Non-pigmented ciliary epithelial cell (primary cell): ENCODE data around the gene LRRIQ3.

Experiments used
- DNase-seq: peaks from one replicate; pipeline ENCODE4 v3.0.0-alpha.2; 2010; ENCODE audit warnings: low read depth

Gene LRRIQ3

DNA sequence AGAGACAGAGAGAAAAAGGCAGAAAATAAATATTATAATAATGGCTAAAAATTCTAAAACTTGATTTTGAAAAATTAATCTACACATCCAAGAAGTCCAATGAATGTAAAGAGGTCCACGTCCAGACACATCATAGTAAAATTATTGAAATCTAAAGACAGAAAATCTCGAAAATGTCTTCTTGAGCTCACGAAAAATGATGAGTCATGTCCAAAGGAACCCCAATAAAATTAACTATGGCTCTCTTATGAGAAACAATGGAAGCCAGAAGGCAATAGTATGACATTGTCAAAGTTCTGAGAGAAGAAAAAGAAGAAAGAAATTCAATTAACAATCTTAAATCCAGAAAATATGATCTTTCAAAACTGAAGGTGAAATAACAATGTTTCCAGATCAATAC is 84.6 kb downstream of the LRRIQ3 start:
- no peak for DNase-seq

DNA sequence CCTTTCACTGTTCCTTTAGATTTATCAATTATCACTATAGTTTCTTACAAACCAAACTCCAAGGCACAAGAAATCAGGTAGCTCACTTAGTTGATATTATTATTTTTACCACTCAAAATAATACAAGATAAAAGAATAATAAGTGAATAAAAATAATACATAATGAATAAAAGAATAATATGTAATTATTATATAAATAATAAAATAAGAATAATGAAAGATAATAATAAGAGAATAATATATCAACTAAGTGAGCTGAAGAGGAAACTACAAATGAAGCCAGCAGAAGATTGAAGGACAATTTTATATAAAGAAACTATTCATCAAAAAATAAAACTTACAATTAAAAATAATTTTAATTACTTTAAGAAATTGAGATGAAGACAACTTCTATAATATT is 90.6 kb downstream of the LRRIQ3 start:
- DNase-seq = no peak

DNA sequence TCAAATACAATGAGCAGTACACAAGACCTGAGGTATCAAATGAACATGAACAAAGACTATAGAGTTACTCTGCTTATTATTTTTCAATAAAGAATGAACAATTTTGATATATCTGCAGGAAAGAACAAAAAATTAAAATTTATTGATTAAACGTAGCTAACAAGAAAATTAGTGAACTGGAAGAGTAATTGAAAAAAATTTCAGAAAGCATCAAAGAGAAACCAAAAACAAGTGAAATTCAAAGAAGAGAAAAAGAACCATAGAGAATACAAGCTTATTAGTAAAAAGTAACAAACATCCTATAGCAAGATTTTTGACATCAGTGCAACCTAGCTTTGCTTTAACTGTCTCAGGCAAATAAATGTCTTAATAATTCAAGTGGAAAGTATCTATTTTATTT is 106.6 kb downstream of the LRRIQ3 start:
- DNase-seq = no peak

DNA sequence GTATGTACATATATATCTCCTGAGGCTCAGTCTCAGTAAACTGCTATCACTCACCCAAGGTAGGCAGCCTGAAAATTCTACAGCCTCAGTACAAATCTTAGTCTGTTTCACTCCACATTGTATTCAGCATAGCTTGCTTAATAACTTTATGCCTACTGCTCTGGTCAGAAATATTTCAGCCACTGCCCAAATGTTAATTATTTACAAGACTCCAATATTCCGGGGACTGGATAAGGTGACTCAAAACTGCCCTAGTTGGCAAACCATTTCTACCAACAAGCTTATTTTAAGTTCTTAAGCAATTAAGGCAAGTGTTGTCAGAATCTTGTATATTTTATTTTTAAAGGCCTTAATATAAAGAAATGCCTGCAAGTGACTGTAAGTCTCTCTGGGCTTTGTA is 114.8 kb downstream of the LRRIQ3 start:
- DNase-seq = no peak

DNA sequence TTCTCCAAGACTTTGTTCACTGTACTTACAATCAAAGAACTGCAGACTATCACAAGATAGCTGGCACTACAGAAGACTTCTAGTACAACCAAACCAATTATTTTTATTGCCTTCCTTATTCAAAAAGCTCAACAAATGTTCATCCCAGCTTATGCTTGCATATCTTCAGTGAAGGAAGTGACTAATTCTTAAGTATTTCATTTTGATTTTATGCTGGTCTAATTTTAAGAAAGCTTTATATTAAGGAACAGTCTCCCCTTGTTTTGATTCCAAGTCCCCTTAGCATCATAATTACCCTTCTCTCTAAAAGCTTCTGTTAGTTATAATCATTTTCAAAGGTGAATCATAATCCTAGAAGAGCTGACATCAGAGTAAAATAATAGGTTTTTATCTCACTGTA is 132.9 kb downstream of the LRRIQ3 start:
- DNase-seq = no peak

DNA sequence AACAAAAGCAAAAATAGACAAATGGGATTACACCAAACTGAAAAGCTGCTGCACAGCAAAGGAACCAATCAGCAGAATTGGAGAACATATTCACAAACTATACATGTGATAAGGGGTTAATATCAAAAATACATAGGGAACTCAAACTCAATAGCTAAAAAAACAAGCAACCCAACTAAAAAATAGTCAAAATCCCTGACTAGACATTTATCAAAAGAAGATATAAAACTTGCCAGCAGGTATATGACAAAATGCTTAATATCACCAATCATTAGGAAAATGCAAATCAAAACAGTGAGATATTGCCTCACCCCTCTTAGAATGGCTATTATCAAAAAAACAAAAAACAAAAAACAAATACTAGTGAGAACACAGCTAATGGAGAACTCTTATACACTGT is 140.3 kb downstream of the LRRIQ3 start:
- no peak for DNase-seq

DNA sequence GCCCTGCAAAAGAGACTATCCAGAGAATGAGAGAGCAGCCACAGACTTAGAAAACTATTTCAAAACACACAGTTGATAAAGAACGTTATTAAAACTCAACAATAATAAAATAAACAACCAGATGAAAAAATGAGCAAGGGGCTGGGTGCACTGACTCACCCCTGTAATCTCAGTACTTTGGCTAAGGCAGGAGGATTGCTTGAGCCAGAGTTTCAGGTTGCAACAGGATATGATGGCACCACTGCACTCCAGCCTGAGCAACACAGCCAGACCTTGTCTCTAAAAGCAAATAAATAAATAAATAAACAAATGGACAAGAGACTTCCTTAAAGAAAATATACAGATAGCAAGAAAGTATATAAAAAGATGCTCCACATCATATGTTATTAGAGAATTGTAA is 144.6 kb downstream of the LRRIQ3 start:
- peak; percentile 19 for DNase-seq

DNA sequence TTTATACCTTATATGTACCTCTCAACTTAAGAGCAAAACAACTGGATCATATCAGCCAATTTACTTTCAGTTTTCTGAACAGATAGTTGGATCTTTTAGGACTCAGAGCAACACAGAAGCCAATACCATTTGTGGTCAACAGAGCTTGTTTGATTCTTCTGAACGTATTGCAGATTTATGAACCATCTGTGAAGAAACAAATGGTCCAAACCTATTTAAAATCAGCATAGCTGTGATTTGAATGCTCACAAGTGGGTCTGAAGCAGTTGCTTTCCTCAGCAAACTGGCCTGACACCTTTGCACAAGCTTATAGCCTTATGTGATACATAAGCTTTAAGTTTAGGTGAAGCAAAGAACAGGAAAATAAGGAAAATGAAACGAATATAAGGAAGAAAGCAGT is 147.6 kb downstream of the LRRIQ3 start:
- no peak for DNase-seq

DNA sequence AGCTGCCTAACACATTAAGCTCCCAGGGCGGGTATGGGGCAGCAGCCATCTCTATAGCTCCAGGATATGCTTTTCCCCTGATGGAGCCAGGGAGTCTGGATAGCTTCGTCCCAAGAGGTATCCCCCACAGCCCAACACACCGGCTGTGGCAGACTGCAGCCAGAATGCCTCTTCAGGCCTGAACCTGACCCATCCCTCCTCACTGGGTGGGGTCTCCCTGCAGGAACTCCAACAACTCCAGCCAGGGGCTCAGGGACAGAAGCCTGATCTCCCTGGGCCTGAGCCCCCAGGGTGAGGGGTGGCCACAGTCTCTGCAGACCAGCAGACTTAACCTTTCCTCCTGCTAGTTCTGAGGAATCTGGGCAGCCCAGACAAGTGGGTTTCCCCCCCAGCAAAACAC is 159.9 kb downstream of the LRRIQ3 start:
- DNase-seq = no peak

DNA sequence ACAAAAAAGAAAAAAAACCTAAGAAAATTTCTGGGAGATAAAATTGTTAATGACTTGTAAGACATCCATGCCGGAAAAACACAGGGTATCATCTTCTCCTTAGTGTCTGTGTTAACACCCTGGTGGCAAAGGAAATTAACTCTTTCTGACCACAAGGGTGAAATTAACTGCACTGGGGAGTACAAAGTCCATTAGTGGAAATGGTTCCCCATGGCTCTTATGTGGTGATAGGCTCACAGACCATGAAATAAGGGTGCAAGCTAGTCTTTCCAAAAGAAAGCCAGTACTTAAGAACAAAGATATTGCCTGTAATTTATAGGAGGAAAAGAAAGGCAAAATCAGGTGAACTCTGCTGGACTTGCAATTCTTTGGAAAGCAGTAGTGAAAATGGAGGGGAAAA is 185.4 kb downstream of the LRRIQ3 start:
- DNase-seq = no peak

DNA sequence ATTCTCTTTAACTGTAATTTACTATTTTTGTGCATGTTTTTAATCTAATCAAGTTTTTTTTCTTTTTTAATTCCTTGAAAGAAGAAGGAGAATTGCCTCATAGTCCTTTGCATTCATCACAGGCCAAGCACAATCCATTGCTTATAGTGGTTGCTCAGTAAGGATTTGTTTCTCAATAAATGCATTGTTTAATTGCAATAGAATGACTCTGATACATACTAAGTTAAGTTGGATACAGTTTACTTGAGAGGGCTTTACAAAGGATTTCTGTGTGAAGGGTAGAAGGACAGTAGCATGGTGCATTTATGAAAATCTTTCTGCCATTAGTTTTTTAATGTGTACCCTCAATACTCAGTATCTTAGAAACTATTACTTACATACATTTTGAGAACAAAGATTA is 186.2 kb downstream of the LRRIQ3 start:
- no peak for DNase-seq

DNA sequence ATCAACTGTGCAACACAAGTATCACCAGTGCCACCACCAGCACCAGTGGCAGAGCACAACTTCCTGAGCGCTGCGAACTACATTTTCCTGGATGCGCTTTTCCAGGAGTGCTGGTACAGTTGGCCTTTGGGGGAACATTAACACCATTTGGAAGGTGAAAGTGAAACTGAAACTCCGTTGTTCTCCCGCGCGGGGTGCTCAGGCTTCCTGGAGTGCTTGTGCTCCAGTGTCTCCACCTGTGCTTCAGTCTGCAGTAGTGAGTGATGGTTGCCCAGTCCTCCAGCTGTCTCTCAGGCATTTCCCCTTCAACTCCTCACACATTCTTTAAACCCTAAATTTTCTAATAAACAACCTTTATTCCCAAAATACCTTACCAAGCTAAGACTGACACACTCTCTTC is 187.8 kb downstream of the LRRIQ3 start:
- no peak for DNase-seq

DNA sequence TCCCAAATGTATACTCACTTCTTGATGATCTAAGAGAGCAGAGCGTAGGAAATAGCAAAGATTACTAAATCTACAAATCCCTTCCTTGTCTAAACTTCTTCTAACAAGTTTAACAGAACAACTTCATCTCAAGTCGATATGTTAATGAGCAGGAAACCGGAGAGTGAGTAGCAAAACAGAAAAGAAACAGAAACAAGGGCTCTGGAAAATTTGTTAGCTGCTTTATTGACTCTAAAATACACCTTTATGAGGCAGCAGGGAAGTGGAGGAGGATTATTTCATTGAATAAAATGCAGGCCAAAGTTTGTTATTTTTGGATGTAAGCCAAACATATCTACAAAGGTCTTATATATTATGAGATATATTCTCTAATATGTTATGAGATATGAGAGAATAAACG is 192.4 kb downstream of the LRRIQ3 start:
- DNase-seq = no peak

DNA sequence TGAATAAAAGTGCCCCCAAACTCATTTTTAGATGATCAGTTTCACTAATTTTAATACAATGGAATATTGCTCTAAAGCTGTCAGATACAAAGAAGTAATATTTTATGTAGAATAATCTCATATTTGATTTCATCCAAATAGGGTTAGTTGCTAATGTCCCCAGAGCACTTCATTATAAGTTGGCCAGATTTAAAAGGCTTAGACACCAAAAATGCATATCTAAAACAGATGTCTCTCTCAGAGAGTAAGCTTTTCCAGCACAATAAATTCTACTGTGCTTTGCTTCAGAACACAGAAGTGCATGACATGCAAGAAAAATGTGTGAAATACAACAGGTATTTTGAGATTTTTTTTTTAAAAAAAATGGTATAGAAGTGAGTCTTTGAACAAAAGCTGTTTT is 194.2 kb downstream of the LRRIQ3 start:
- no peak for DNase-seq

DNA sequence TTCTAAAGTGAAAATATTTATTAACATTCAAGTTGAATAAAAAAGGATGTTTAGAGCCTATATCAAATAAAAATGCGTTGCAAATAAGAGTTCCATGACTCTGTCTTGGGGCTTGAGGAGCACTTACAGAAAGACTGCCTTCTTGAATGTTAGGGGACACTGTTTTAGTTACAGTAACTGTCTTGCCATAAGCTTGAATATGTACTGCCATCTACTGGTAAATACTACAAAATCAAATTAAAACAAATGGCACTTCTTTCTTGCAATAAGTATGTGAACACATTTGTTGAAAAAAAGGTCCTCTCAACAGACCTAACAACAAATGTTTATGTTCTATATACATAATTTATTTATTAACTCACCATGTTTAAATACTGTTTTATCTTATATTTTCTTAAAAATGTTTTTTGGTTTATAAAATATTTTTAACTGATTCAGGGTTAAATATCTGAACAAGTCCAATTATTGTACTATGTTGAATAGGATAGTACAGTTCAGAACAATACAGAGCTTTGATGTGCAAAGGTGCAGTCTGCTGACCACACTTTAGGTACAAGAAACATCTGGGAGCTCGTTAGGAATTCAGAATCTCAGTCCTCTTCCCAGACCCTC is 199.5 kb downstream of the LRRIQ3 start:
- peak; percentile 24 for DNase-seq

DNA sequence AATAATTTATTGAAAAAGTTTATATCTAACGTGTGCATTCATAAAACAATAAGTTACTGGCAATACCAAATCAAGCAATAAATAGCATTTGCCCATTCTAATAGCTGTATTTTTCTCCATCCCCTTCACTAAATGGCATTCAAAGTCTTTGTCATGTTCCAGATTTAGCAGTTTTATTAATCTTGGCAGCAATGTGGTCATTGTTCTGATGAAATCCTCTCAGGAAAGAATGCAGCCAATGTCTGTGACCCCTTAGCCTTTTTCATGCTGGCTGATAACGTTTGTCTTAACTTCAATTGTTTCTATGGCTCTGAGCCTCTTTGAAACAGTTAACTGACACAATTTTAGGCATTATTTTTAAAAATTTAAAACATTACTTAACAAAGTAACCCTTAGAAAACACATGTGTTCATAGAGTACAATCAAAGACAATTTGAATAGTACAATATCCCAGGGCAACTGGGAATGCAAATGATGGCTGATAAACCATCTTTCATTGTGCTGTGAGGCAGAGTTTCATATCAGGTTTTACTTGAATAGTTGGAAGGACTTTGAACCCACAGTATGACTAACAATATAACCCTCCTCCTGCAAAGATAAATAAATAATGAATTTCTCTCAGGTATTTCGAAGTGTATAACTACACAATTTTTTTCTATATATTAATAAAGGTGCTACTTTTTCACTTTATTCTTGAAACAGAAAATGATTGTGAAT is 217.5 kb downstream of the LRRIQ3 start:
- DNase-seq = peak; percentile 10

DNA sequence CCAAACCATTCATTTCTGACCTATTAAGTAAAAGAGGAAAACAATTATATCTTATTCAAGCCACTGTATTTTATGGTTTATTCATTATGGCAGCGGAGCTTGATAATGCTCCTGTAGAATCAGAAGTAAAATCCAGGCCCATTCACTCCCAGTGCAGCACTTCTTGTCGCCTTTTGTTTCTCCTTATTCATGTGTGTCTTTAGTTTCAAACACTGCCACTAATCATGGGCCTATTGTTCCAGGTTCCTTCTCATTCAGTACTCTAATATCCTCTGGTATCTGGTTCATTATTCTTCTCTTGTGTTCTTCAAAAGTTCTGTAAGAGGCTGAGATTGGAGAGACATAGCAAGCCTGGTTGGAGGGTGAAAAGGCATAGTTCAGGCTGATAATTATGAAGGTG is 218.3 kb downstream of the LRRIQ3 start:
- DNase-seq = no peak

DNA sequence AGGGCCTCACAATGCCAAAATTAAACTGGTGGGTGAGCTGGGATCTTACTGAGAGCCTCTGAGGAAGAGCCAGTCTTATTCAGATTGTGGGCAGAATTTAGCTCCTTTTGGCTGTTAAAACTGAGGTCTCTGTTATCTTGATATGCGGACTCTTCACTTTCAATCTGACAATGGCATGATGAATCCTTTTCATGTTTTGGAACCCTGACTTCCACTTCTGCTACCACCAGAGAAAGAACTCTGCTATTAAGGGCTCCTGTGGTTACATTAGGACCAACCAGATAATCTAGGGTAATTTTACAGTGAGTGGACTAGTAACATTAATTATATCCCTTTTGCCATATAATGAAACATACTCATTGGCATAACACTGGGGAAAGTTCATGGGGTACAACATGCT is 219.0 kb downstream of the LRRIQ3 start:
- DNase-seq = no peak
